Nephron progenitor cell (in vitro differentiated cells): Measurements from ENCODE around the gene NOD2.

ENCODE experiments used
- DNase-seq: peaks from one replicate; pipeline ENCODE4 v3.0.0; 2021
- H3K27ac Mint-ChIP-seq: 2 replicates; pipeline ENCODE4 v1.8.0; 2021; ENCODE audit warnings: mild to moderate bottlenecking, moderate library complexity, mixed read lengths
- H3K27me3 Mint-ChIP-seq: 2 replicates; pipeline ENCODE4 v1.8.0; 2021; ENCODE audit warnings: mild to moderate bottlenecking, low read depth, mixed read lengths; ENCODE audit not compliant: poor library complexity
- H3K36me3 Mint-ChIP-seq: 2 replicates; pipeline ENCODE4 v1.8.0; 2021; ENCODE audit warnings: low read depth, mixed read lengths
- H3K4me1 Mint-ChIP-seq: 2 replicates; pipeline ENCODE4 v1.8.0; 2021; ENCODE audit warnings: mixed read lengths
- H3K4me3 Mint-ChIP-seq: 2 replicates; pipeline ENCODE4 v1.8.0; 2021; ENCODE audit warnings: mild to moderate bottlenecking, moderate library complexity, mixed read lengths
- H3K9me3 Mint-ChIP-seq: 2 replicates; pipeline ENCODE4 v1.8.0; 2021; ENCODE audit warnings: mild to moderate bottlenecking, moderate library complexity, mixed read lengths
- TF ChIP-seq, protein P1 (sequence below): fragments of 200-600 bp; sonication (generic); IDR thresholded peaks from 2 replicates; pipeline ENCODE4 v1.5.0; 2021; ENCODE audit warnings: antibody characterized with exemption

Gene NOD2

DNA sequence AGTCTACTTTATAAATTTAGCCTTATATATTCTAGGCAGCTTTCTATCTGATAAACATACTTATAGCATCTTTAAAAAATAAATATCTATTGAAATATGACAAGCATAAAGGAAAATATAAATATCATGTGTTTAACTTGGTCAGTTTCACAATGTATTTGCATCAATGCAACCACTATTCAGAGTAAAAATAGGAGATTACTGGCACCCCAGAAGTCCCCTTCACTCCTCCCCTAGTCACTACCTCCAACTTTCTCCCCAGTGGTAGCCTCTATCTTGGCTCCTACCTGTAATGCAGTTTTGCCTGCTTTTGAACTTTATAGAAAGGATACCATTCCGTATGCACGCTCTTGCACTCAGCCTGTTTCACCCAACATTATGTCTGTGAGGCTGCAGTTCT, 3.2 kb upstream of the NOD2 start:
- Mint-ChIP-seq H3K27me3 (peaks cover 23% of the 10 kb centered on the region), H3K4me1 (peaks cover 12% of the 10 kb centered on the region), H3K4me3 (no peak overlapping the region), H3K27ac (no peak overlapping the region), H3K9me3 (no peaks in the 10 kb centered on the region), H3K36me3 (no peaks in the 10 kb centered on the region)
- TF ChIP-seq, protein P1, sequence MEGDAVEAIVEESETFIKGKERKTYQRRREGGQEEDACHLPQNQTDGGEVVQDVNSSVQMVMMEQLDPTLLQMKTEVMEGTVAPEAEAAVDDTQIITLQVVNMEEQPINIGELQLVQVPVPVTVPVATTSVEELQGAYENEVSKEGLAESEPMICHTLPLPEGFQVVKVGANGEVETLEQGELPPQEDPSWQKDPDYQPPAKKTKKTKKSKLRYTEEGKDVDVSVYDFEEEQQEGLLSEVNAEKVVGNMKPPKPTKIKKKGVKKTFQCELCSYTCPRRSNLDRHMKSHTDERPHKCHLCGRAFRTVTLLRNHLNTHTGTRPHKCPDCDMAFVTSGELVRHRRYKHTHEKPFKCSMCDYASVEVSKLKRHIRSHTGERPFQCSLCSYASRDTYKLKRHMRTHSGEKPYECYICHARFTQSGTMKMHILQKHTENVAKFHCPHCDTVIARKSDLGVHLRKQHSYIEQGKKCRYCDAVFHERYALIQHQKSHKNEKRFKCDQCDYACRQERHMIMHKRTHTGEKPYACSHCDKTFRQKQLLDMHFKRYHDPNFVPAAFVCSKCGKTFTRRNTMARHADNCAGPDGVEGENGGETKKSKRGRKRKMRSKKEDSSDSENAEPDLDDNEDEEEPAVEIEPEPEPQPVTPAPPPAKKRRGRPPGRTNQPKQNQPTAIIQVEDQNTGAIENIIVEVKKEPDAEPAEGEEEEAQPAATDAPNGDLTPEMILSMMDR = no peak
- no peak for DNase-seq

DNA sequence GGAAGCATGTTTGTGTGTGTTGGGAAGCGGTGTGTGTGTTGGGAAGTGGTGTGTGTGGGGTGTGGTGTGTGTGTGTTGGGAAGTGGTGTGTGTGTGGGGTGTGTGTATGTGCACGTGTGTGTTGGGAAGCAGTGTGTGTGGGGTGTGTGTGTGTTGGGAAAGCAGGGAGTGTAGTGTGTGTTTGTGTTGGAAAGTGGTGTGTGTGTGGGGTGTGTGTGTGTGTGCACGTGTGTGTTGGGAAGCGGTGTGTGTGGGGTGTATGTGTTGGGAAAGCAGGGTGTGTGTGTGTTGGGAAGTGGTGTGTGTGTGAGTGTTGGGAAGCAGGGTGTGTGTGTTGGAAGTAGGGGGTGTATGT, 785 bp upstream of the NOD2 start:
- H3K4me1 Mint-ChIP-seq = peaks cover 28% of the 10 kb centered on the region
- H3K27me3 Mint-ChIP-seq = peaks cover 22% of the 10 kb centered on the region
- H3K4me3 Mint-ChIP-seq = peak overlapping the region; percentile 77
- no peaks in the 10 kb centered on the region for H3K36me3 Mint-ChIP-seq
- TF ChIP-seq, protein P1 = no peak
- H3K27ac Mint-ChIP-seq = no peak overlapping the region
- no peaks in the 10 kb centered on the region for H3K9me3 Mint-ChIP-seq
- no peak for DNase-seq

DNA sequence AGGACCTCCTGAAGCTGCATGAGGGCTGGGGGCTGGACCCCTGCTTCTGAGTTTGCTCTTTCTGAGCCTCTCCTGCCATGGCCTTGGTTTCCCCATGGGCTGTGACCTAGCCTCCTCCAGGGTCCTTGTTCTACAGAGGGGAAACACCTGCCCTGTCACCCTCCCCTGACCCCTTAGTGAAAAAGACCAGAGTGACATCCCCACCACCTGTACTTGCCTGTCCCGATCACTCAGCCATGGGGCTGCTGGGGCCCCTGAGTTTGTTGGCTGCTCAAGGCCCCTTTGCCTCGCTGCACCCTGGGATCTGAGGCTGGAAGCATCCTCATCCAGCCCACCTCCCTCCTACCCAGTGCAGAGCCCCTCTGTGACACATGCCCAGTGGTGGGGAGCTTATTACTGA, 800 bp downstream of the NOD2 start:
- no peaks in the 10 kb centered on the region for H3K9me3 Mint-ChIP-seq
- TF ChIP-seq, protein P1 = no peak
- peaks cover 21% of the 10 kb centered on the region for H3K27me3 Mint-ChIP-seq
- H3K4me1 Mint-ChIP-seq = peaks cover 35% of the 10 kb centered on the region
- no peaks in the 10 kb centered on the region for H3K36me3 Mint-ChIP-seq
- peak overlapping the region; percentile 72 for H3K4me3 Mint-ChIP-seq
- DNase-seq = no peak
- no peak overlapping the region for H3K27ac Mint-ChIP-seq

DNA sequence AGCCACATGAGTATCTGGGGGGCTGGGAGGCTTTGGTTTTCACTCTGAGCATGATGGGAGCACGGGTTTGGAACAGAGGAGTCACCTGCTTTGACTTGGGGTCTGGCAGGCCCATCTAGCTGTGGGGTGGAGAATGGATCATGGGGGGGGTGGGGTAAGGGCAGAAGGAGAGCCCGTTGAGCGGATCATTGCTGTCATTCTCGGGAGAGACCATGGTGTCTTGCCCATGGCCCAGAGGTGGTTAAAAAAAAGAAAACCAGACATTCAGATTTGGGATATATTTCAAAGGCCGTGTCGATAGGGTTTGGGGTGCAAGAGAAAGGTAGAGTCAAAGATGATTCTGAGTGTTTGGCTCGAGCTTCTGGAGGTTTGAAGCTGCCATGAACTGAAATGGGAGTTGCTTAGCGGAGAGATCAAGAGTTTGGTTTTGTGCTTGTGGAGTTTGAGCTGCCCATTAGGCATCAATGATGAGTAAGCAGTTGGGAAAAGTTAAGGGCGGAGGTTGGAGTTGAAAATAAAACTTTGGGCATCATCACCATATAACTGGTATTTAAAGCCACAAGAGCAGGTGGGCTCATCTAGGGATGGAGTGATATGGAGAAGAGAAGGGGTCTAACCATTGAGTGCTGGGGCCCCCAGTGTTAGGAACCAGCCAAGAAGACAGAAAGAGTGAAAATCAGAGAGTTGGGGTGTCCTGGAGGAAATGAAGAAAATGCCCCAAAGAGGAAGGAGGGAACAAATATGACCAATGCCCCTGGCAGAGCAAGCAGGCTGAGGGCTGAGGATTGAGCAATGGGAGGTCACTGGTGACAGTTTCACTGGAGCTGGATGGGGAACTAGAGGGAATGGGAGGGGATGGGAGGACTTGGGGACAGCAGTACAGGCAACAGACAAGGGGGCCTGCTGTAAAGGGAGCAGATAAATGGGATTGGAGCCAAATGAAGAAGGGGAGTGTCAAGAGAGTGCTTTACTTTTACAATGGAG, 1.9 kb downstream of the NOD2 start:
- no peaks in the 10 kb centered on the region for H3K36me3 Mint-ChIP-seq
- TF ChIP-seq, protein P1 = no peak
- no peak overlapping the region for H3K4me3 Mint-ChIP-seq
- peaks cover 21% of the 10 kb centered on the region for H3K27me3 Mint-ChIP-seq
- H3K9me3 Mint-ChIP-seq = no peaks in the 10 kb centered on the region
- peaks cover 35% of the 10 kb centered on the region for H3K4me1 Mint-ChIP-seq
- H3K27ac Mint-ChIP-seq = no peak overlapping the region
- no peak for DNase-seq

DNA sequence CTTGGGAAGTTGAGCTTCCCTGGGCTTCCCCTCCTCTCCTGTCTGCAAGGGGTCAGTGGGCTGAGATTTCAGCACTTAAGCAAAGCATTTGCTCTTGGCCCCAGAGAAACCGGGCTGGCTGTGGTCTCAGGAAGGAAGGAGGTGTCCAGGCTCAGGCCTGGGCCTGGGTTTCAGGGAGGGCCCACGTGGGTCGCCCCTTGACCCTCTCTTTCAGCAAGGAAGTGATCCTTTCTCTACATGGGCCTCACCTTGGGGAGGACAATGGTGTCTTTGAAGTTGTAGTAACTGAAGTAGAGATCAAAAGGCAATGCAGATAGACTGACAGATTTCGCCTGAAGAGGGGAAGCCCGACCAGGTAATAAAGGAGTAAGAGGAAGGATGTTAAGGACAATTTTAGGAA, 2.7 kb downstream of the NOD2 start:
- no peak overlapping the region for H3K4me3 Mint-ChIP-seq
- no peak for DNase-seq
- H3K27me3 Mint-ChIP-seq = peaks cover 21% of the 10 kb centered on the region

More for the DNA sequence above, 2.7 kb downstream of the NOD2 start:
- Mint-ChIP-seq H3K36me3 (no peaks in the 10 kb centered on the region), H3K27ac (no peak overlapping the region), H3K9me3 (no peaks in the 10 kb centered on the region), H3K4me1 (peaks cover 36% of the 10 kb centered on the region)
- TF ChIP-seq, protein P1 = no peak
